NB4 (cell line): Measurements from ENCODE around the gene SHISAL1.

ENCODE experiments used
- MYC ChIP-seq: IDR thresholded peaks from 2 replicates; pipeline ENCODE4 v1.6.1; 2011; ENCODE audit warnings: low read depth, low read length
- POLR2A ChIP-seq: IDR thresholded peaks from 2 replicates; pipeline ENCODE4 v1.6.1; 2011; ENCODE audit warnings: mild to moderate bottlenecking; ENCODE audit not compliant: insufficient read length; ENCODE audit errors: extremely low read depth
- TF ChIP-seq, protein P1 (sequence below): IDR thresholded peaks from one replicate; pipeline ENCODE4 v1.5.1; 2012; ENCODE audit warnings: low read depth, low read length
- TF ChIP-seq, protein P2 (sequence below): IDR thresholded peaks from 2 replicates; pipeline ENCODE4 v1.6.1; 2011; ENCODE audit warnings: low read depth, low read length

GRCh38 chr22:44213489-44214043 lies 99.2 kb downstream of the SHISAL1 start:
- TF ChIP-seq POLR2A (no peak), MYC (no peak)
- TF ChIP-seq, protein P1, sequence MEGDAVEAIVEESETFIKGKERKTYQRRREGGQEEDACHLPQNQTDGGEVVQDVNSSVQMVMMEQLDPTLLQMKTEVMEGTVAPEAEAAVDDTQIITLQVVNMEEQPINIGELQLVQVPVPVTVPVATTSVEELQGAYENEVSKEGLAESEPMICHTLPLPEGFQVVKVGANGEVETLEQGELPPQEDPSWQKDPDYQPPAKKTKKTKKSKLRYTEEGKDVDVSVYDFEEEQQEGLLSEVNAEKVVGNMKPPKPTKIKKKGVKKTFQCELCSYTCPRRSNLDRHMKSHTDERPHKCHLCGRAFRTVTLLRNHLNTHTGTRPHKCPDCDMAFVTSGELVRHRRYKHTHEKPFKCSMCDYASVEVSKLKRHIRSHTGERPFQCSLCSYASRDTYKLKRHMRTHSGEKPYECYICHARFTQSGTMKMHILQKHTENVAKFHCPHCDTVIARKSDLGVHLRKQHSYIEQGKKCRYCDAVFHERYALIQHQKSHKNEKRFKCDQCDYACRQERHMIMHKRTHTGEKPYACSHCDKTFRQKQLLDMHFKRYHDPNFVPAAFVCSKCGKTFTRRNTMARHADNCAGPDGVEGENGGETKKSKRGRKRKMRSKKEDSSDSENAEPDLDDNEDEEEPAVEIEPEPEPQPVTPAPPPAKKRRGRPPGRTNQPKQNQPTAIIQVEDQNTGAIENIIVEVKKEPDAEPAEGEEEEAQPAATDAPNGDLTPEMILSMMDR = no peak
- TF ChIP-seq, protein P2, sequence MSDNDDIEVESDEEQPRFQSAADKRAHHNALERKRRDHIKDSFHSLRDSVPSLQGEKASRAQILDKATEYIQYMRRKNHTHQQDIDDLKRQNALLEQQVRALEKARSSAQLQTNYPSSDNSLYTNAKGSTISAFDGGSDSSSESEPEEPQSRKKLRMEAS = no peak
